Lower leg skin (tissue), 4 donors: Measurements from ENCODE around the gene SIGMAR1. TPM values are rescaled to one million over a fixed set of nuclear protein-coding genes. Genes with fewer than 3 reads are reported as not detected.

Experiments used
- DNase-seq, 2 donors: peaks; one replicate each; pipeline ENCODE4 v3.0.0-alpha.2; 2019; ENCODE audit warnings: low spot score in 2 of 2
- H3K4me3 ChIP-seq: fragments of 200-600 bp; sonication (generic); 2 replicates; pipeline ENCODE4 v1.5.1; 2017; ENCODE audit warnings: mild to moderate bottlenecking, low read depth; ENCODE audit not compliant: poor library complexity, severe bottlenecking
- CTCF ChIP-seq, 3 donors: fragments of 450-650 bp; IDR thresholded peaks; one replicate each; pipeline ENCODE4 v1.5.1; 2016; ENCODE audit warnings: antibody characterized with exemption in 3 of 3, mild to moderate bottlenecking in 3 of 3, moderate library complexity in 2 of 3
- POLR2A ChIP-seq, 2 donors: fragments of 450-650 bp; IDR thresholded peaks; one replicate each; pipeline ENCODE4 v1.6.1; 2016 to 2017; ENCODE audit warnings: antibody characterized with exemption in 2 of 2, mild to moderate bottlenecking in 1 of 2, moderate library complexity in 1 of 2
- WGBS, 2 donors: methylation state at CpG; one replicate each; pipeline ENCODE4 v1.1.5; 2018; 5-methylcytosine and 5-hydroxymethylcytosine counted together
- intact Hi-C: fragments of 100-400 bp; cut with DNase I; formaldehyde crosslinking; loops from one replicate; pipeline ENCODE4 v1.15.0; 2023; ENCODE audit warnings: low total_unique reads
- total RNA-seq, 4 donors: library from RNA; depleted of rRNA; stranded (reverse); fragments of >200 nt; gene quantifications; one replicate each; pipeline ENCODE4 v1.1.0, GENCODE V29; 2016

SIGMAR1 gene
- total RNA-seq, 4 donors from 2014 or later: 99.1 to 130 (median 107) TPM

GRCh38 chr9:34634551-34635248 lies 2.9 kb downstream of the SIGMAR1 start:
- H3K4me3 ChIP-seq: no peak overlapping the region
- no peak for DNase-seq
- intact Hi-C loops: loop anchor here (10.0 kb wide), 1 partner anchor 70 kb away; no protein-coding TSS in a partner anchor
- TF ChIP-seq POLR2A (IDR thresholded peaks at IDR 0.05): no peak
- TF ChIP-seq CTCF (IDR thresholded peaks at IDR 0.05): no peak
- WGBS, 2 donors: 75 to 77% methylated on average over 3 of the region's 3 CpGs

- TF ChIP-seq CTCF (IDR thresholded peaks at IDR 0.05) (peak in 1 of 3 donors; percentile 76), POLR2A (IDR thresholded peaks at IDR 0.05) (no peak)
- 13 to 25% methylated on average over 3 of the region's 3 CpGs for WGBS, 2 donors
- H3K4me3 ChIP-seq: no peak overlapping the region
- no peak for DNase-seq
- intact Hi-C loops: loop anchor here (10.0 kb wide), 1 partner anchor 71 kb away; no protein-coding TSS in a partner anchor
Measured at GRCh38 chr9:34633851-34634550, 3.6 kb downstream of the SIGMAR1 start.

- intact Hi-C loops: loop anchor here (10.0 kb wide), 1 partner anchor 72 kb away; no protein-coding TSS in a partner anchor
- DNase-seq: no peak
- WGBS, 2 donors: 57 to 67% methylated on average over 5 of the region's 5 CpGs
- TF ChIP-seq CTCF (IDR thresholded peaks at IDR 0.05) (no peak), POLR2A (IDR thresholded peaks at IDR 0.05) (no peak)
- H3K4me3 ChIP-seq: no peak overlapping the region
Measured at GRCh38 chr9:34633166-34633565, 4.4 kb downstream of the SIGMAR1 start.

- intact Hi-C loops: loop anchor here (10.0 kb wide), 1 partner anchor 74 kb away; no protein-coding TSS in a partner anchor
- TF ChIP-seq CTCF (IDR thresholded peaks at IDR 0.05): no peak
- no peak for TF ChIP-seq POLR2A (IDR thresholded peaks at IDR 0.05)
- DNase-seq: no peak
- 41 to 42% methylated on average over 5 of the region's 5 CpGs for WGBS, 2 donors
- H3K4me3 ChIP-seq: no peak overlapping the region
Measured at GRCh38 chr9:34630402-34631154, 7.0 kb downstream of the SIGMAR1 start.

- DNase-seq: no peak
- WGBS, 2 donors: 28 to 40% methylated on average over 4 to 5 of the region's 5 CpGs
- H3K4me3 ChIP-seq: no peak overlapping the region
- intact Hi-C loops: no loop called here
- TF ChIP-seq POLR2A (IDR thresholded peaks at IDR 0.05): no peak
- TF ChIP-seq CTCF (IDR thresholded peaks at IDR 0.05): no peak
Measured at GRCh38 chr9:34629491-34629808, 8.1 kb downstream of the SIGMAR1 start.
